H9 (cell line): ENCODE results near the gene ABCA10. TPM values are rescaled to one million over a fixed set of nuclear protein-coding genes. Genes with fewer than 3 reads are reported as not detected.

ENCODE experiments used
- DNase-seq: peaks from one replicate; pipeline ENCODE4 v3.0.0-alpha.2; 2017
- H2AFZ ChIP-seq: one replicate; pipeline ENCODE4 v1.6.1; 2013; ENCODE audit warnings: mild to moderate bottlenecking, low read length, control low read depth, moderate library complexity
- H2AK5ac ChIP-seq: 2 replicates; pipeline ENCODE4 v1.6.1; 2013; ENCODE audit warnings: low read length, control low read depth, mixed read lengths; ENCODE audit not compliant: insufficient read length
- H2BK120ac ChIP-seq: one replicate; pipeline ENCODE4 v1.6.1; 2013; ENCODE audit warnings: low read depth, mild to moderate bottlenecking, low read length, control low read depth, inconsistent platforms; ENCODE audit not compliant: poor library complexity, severe bottlenecking
- H2BK12ac ChIP-seq: 2 replicates; pipeline ENCODE4 v1.6.1; 2013; ENCODE audit warnings: low read length, control low read depth, mixed read lengths, low read depth; ENCODE audit not compliant: insufficient read length
- H2BK15ac ChIP-seq: 2 replicates; pipeline ENCODE4 v1.6.1; 2013; ENCODE audit warnings: low read depth, low read length, control low read depth
- H2BK20ac ChIP-seq: one replicate; pipeline ENCODE4 v1.6.1; 2013; ENCODE audit warnings: low read depth, mild to moderate bottlenecking, low read length, control low read depth, inconsistent platforms; ENCODE audit not compliant: poor library complexity, severe bottlenecking
- H2BK5ac ChIP-seq: 2 replicates; pipeline ENCODE4 v1.6.1; 2013; ENCODE audit warnings: low read length, control low read depth, mixed read lengths; ENCODE audit not compliant: insufficient read length
- H3K14ac ChIP-seq: 2 replicates; pipeline ENCODE4 v1.6.1; 2013; ENCODE audit warnings: low read length, control low read depth; ENCODE audit not compliant: insufficient read depth
- H3K18ac ChIP-seq: 2 replicates; pipeline ENCODE4 v1.6.1; 2013; ENCODE audit warnings: low read depth, mild to moderate bottlenecking, mixed read lengths, low read length, control low read depth; ENCODE audit not compliant: insufficient read length
- H3K23ac ChIP-seq: 2 replicates; pipeline ENCODE4 v1.6.1; 2013; ENCODE audit warnings: low read length, control low read depth, mixed read lengths, low read depth; ENCODE audit not compliant: insufficient read length
- H3K23me2 ChIP-seq: 2 replicates; pipeline ENCODE4 v1.6.1; 2013; ENCODE audit warnings: low read depth, mild to moderate bottlenecking, mixed read lengths, low read length, control low read depth; ENCODE audit not compliant: insufficient read length, poor library complexity, severe bottlenecking
- H3K27ac ChIP-seq: 2 replicates; pipeline ENCODE4 v1.5.1; 2013; ENCODE audit warnings: low read length, control low read depth, mixed read lengths, low read depth; ENCODE audit not compliant: insufficient read length
- H3K27me3 ChIP-seq: 2 replicates; pipeline ENCODE4 v1.6.1; 2013; ENCODE audit warnings: low read length, control low read depth, inconsistent platforms; ENCODE audit not compliant: insufficient read depth
- H3K4ac ChIP-seq: 2 replicates; pipeline ENCODE4 v1.6.1; 2013; ENCODE audit warnings: low read depth, mild to moderate bottlenecking, control low read depth, inconsistent platforms, low read length, moderate library complexity
- H3K4me1 ChIP-seq: 2 replicates; pipeline ENCODE4 v1.6.1; 2013; ENCODE audit warnings: low read length, control low read depth, inconsistent platforms; ENCODE audit not compliant: insufficient read depth
- H3K4me2 ChIP-seq: 2 replicates; pipeline ENCODE4 v1.6.1; 2013; ENCODE audit warnings: low read length, control low read depth, mixed read lengths; ENCODE audit not compliant: insufficient read length, insufficient read depth
- H3K56ac ChIP-seq: 2 replicates; pipeline ENCODE4 v1.6.1; 2013; ENCODE audit warnings: low read depth, mild to moderate bottlenecking, mixed read lengths, low read length, control low read depth; ENCODE audit not compliant: insufficient read length
- H3K79me1 ChIP-seq: 2 replicates; pipeline ENCODE4 v1.6.1; 2013; ENCODE audit warnings: low read depth, mild to moderate bottlenecking, moderate library complexity, low read length, control low read depth, inconsistent platforms; ENCODE audit not compliant: insufficient read depth, poor library complexity, severe bottlenecking
- H3K79me2 ChIP-seq: 2 replicates; pipeline ENCODE4 v1.6.1; 2013; ENCODE audit warnings: low read length, control low read depth, inconsistent platforms; ENCODE audit not compliant: insufficient read depth
- H3K9ac ChIP-seq: 2 replicates; pipeline ENCODE4 v1.6.1; 2013; ENCODE audit warnings: low read length, control low read depth, mixed read lengths; ENCODE audit not compliant: insufficient read length; ENCODE audit errors: extremely low read depth
- H3K9me3 ChIP-seq: one replicate; pipeline ENCODE4 v1.6.1; 2013; ENCODE audit warnings: low read depth, low read length, inconsistent platforms; ENCODE audit not compliant: control insufficient read depth
- H3T11ph ChIP-seq: one replicate; pipeline ENCODE4 v1.6.1; 2013; ENCODE audit warnings: mild to moderate bottlenecking, low read length, control low read depth, inconsistent platforms
- H4K20me1 ChIP-seq: one replicate; pipeline ENCODE4 v1.6.1; 2013; ENCODE audit not compliant: control insufficient read depth, insufficient read length, insufficient read depth
- H4K5ac ChIP-seq: 2 replicates; pipeline ENCODE4 v1.6.1; 2013; ENCODE audit warnings: low read depth, mild to moderate bottlenecking, mixed read lengths, low read length, control low read depth; ENCODE audit not compliant: insufficient read length
- H4K8ac ChIP-seq: replicated peaks from 2 replicates; pipeline ENCODE4 v1.6.1; 2013; ENCODE audit warnings: low read length, control low read depth, mixed read lengths, low read depth; ENCODE audit not compliant: insufficient read length
- H4K91ac ChIP-seq: 2 replicates; pipeline ENCODE4 v1.6.1; 2013; ENCODE audit warnings: low read depth, mild to moderate bottlenecking, moderate library complexity, mixed read lengths, low read length, control low read depth; ENCODE audit not compliant: insufficient read length
- H3K27ac Mint-ChIP-seq, 3 experiments: 2 replicates in 2 of 3; 3 replicates in 1 of 3; pipeline ENCODE4 v1.8.0; 2020 to 2021; ENCODE audit warnings: mixed read lengths in 3 of 3, mild to moderate bottlenecking in 1 of 3, moderate library complexity in 1 of 3
- H3K27me3 Mint-ChIP-seq: 2 replicates; pipeline ENCODE4 v1.8.0; 2021; ENCODE audit warnings: low read depth, mild to moderate bottlenecking, moderate library complexity, mixed read lengths
- H3K36me3 Mint-ChIP-seq, 3 experiments: 2 replicates in 2 of 3; 3 replicates in 1 of 3; pipeline ENCODE4 v1.8.0; 2020 to 2021; ENCODE audit warnings: low read depth in 3 of 3, mixed read lengths in 3 of 3; ENCODE audit not compliant: insufficient read depth in 1 of 3
- H3K4me1 Mint-ChIP-seq, 2 experiments: 2 replicates each; pipeline ENCODE4 v1.8.0; 2020; ENCODE audit warnings: mixed read lengths in 2 of 2
- H3K4me3 Mint-ChIP-seq, 2 experiments: 2 replicates in 1 of 2; 3 replicates in 1 of 2; pipeline ENCODE4 v1.8.0; 2020 to 2021; ENCODE audit warnings: mild to moderate bottlenecking in 2 of 2, mixed read lengths in 2 of 2, moderate library complexity in 1 of 2
- H3K9me3 Mint-ChIP-seq, 2 experiments: 2 replicates in 1 of 2; 3 replicates in 1 of 2; pipeline ENCODE4 v1.8.0; 2020; ENCODE audit warnings: mild to moderate bottlenecking in 2 of 2, mixed read lengths in 2 of 2, moderate library complexity in 1 of 2
- CTCF ChIP-seq: fragments of 200-600 bp; sonication (generic); conservative IDR thresholded peaks from 3 replicates; pipeline ENCODE4 v1.8.0; 2021; ENCODE audit warnings: antibody characterized with exemption, mild to moderate bottlenecking
- WGBS: extraction: QIAGEN DNeasy Blood & Tissue Kit; methylation state at CpG from one replicate; pipeline ENCODE4 v1.1.7; 2013; ENCODE audit warnings: missing lambda C conversion rate, low lambda C conversion rate, mixed read lengths; ENCODE audit not compliant: insufficient read length; ENCODE audit errors: extremely low coverage; 5-methylcytosine and 5-hydroxymethylcytosine counted together
- total RNA-seq: library from RNA; stranded (reverse); gene quantifications from 2 replicates; pipeline ENCODE4 v1.2.1, GENCODE V29; 2021

The ABCA10 gene
- total RNA-seq, 1 experiment from 2014 or later, result not detected

DNA sequence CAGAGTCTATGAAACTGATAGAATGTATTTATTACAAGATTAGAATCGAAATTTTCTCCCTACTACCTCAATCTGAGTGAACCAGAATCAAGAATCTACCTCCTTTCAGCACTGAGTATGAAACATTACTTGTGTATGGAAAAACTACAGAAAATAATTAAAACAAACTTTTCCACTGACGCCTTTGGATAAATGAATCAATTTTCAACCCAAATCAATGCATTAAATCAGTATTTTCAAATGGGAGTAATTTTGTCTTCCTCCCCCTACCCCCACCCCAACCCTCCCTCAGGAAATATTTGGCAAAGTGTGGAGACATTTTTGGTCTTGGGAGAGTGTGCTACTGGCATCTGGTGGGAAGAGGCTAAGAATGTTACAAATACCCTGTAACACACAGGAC is 7.8 kb upstream of the ABCA10 start:
- Histone ChIP-seq H2BK15ac (no peak overlapping the region), H3K14ac (no peak overlapping the region), H4K91ac (no peak overlapping the region), H4K8ac (no peak overlapping the region), H4K5ac (no peak overlapping the region), H2AK5ac (no peak overlapping the region), H3K9me3 (no peaks in the 10 kb centered on the region), H3K23ac (no peak overlapping the region), H2AFZ (no peak overlapping the region), H3K27me3 (no peaks in the 10 kb centered on the region), H2BK20ac (no peak overlapping the region), H2BK120ac (no peak overlapping the region), H3K9ac (no peak overlapping the region), H2BK5ac (no peak overlapping the region), H2BK12ac (no peak overlapping the region), H3K56ac (no peak overlapping the region), H3K18ac (no peak overlapping the region), H3K23me2 (no peaks in the 10 kb centered on the region), H3K4me1 (no peaks in the 10 kb centered on the region), H3K4ac (no peak overlapping the region), H3K79me2 (no peaks in the 10 kb centered on the region), H3K27ac (no peak overlapping the region), H3K4me2 (no peak overlapping the region), H3K79me1 (no peaks in the 10 kb centered on the region), H4K20me1 (no peaks in the 10 kb centered on the region), H3T11ph (no peak overlapping the region)
- H3K27ac Mint-ChIP-seq, result no peak overlapping the region
- no CpG with 5 or more reads among the region's 2 CpGs for WGBS
- TF ChIP-seq CTCF, result no peak
- DNase-seq, result no peak
- peaks cover 0 to 7% (median 0%) of the 10 kb centered on the region in 3 experiments; a peak in 1 of 7 replicates for H3K36me3 Mint-ChIP-seq
- H3K9me3 Mint-ChIP-seq, result peaks cover 4% of the 10 kb centered on the region in 2 experiments; a peak in 4 of 5 replicates
- no peak overlapping the region for H3K4me3 Mint-ChIP-seq
- H3K4me1 Mint-ChIP-seq, result peaks cover 0 to 2% of the 10 kb centered on the region in 2 experiments; a peak in 2 of 4 replicates
- H3K27me3 Mint-ChIP-seq, result no peaks in the 10 kb centered on the region
